Stimulated activated CD4-positive, alpha-beta T cell treated with anti-CD3 and anti-CD28 coated beads, Interleukin-4, amount 100 ng/mL, for 48 hours (primary cell): ENCODE data around the gene NCOR1.
"Not testable (repeated sequence)": the region's sequence is repeated elsewhere in the genome, so short reads cannot be mapped to it uniquely, and the experiment has no call there.

Experiments used
- DNase-seq, 2 donors: peaks; one replicate each; pipeline ENCODE4 v3.0.0-alpha.2; 2020; ENCODE audit warnings: low read depth in 2 of 2

NCOR1 gene

GRCh38 chr17:16215002-16215272 lies 397 bp downstream of the NCOR1 start:
- peak; percentile 25 to 29 for DNase-seq

DNA sequence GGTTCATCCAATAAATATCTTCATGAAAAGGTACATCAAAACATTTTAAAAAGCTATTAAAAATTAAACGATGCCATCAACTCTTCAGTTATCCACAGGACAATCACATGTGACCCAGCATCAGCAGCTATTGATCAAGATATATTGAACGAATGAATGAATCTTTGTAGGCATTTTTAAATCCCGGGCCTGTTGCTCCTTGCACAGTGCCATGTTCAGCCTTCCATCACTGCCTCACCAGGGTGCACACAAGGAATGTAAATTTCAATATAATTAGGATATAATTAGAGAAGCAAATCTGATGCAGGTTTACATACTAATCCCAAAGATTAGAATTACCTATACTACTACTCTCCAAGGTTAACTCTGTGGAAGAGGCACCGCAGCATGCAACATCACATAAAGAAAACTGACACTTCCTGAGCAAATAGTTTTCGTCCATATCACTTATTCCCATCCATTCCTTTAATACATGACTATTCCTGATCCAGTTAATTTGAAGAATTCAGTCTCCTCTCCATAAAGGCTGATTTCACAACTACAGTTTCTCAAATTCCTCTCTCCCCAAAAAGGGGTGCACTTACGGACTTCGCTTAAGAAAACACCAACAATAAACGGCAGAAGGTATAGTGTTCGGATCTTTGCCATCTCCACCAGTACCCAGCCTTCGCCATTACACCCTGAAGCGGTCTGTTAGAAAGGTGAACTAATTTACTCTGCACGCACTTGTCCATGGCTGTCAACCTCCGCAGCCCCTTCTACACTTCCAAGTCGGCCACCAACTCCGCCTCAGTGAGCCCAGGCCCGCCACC lies 938 bp downstream of the NCOR1 start:
- no peak for DNase-seq

DNA sequence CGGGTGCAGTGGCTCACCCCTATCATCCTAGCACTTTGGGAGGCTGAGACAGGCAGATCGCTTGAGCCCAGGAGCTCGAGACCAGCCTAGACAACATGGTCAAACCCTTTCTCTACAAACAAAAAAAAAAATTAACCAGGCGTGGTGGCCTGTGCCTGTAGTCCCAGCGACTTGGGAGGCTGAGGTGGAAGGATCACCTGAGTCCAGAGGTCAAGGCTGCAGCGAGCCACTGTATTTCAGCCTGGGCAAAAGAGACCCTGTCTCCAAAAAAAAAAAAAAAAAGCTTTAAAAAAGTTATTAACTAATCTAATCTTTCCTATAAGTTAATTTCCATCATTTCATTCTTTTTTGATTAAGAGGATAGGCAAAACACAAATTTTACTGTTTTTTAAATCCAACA lies 2.5 kb downstream of the NCOR1 start:
- DNase-seq: no peak

GRCh38 chr17:16211590-16211989 lies 3.7 kb downstream of the NCOR1 start:
- no peak for DNase-seq

DNA sequence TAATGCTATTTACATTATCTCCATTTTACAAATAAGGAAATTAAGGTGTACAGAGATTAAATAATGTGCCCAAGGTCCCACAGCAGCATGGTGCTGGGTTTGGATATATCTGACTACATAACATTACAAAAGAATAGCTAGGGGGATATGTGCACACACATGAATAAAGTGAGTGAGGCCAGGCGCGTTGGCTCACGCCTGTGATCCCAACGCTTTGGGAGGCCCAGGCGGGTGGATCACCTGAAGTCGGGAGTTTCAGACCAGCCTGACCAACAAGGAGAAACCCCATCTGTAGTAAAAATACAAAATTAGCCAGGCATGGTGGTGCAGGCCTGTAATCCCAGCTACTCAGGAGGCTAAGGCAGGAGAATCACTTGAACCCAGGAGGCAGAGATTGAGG lies 10.6 kb downstream of the NCOR1 start:
- not testable (repeated sequence) for DNase-seq

- not testable (repeated sequence) for DNase-seq
These were observed 12.5 kb downstream of the NCOR1 start for GRCh38 chr17:16202554-16203500.

- not testable (repeated sequence) for DNase-seq
These were observed 13.6 kb downstream of the NCOR1 start for GRCh38 chr17:16201693-16202131.

- no peak for DNase-seq
These were observed 16.2 kb downstream of the NCOR1 start for GRCh38 chr17:16199093-16199492.

DNA sequence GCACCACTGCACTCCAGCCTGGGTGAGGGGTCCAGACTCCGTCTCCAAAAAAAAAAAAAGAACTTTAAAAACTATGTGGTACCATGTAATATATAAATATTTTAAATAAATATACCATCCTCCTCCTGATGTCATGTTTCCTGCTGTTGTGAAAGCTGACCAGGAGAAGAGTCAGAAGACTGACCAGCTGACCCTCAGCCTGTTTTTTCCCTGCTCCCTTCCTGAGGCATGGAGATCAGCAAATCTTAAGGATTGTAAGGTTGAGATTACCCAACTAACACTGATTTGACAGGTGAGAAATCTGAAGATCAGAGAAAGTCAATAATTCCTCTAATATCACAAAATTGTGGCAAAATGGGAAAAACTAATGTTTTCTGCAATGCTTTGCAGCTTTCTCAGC lies 18.1 kb downstream of the NCOR1 start:
- DNase-seq: no peak

DNA sequence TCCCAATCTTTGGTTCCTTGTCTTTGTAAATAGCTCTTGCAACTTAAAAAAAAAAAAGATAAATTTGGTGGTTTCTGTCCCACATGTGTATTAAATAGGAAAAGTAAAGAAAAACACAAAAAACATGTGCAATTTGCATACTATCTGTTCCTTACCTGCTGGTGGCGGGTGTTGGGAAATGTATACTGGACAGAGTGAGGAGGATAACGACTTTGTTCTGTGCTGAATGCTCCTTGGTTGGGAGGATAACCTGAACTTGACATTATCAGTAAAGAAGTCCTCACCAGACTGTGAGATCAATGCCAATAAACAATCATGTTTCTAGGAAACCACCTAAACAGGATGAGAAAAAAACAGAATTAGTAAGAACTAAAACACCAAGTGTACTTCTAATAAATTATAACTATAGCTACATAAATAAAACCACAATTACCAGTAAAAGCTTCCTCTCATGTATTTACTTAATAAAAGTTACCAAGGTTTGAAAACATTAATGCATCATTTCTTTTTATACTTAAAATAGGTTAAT lies 21.0 kb downstream of the NCOR1 start:
- not testable (repeated sequence) for DNase-seq

DNA sequence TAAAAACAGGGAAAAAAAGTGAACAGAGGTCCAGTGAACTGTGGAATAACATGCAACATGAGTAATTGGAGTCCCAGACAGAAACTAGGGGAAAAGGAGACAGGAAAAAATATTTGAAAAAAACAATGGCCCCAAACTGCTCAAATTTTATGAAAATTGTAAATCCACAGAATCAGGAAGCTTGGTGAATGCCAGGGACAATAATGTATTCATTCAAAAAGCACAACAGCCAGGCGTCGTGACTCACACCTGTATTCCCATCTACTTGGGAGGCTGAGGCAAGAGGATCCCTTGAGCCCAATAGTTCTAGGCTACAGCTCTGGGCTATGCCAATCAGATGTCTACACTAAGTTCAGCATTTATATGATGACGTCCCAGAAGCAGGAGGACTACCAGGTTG lies 23.7 kb downstream of the NCOR1 start:
- DNase-seq: no peak

- no peak for DNase-seq
These were observed 24.5 kb downstream of the NCOR1 start for GRCh38 chr17:16190703-16191360.

GRCh38 chr17:16189791-16190348 lies 25.5 kb downstream of the NCOR1 start:
- no peak for DNase-seq

DNA sequence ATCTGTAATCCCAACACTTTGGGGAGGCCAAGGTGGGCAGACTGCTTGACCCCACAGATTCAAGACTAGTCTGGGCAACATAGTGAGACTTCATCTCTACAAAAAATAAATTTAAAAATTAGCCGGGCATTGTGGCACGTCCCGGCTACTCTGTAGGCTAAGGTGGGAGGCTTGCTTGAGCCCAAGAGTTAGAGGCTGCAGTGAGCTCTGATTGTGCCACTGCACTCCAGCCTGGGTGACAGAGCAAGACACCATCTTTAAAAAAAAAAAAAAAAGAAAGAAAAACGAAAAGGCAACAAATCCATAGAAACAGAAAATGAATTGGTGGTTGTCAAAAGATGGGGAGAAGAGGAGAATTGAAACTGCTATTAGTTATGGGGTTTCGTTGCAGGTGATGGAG lies 27.7 kb downstream of the NCOR1 start:
- no peak for DNase-seq

DNA sequence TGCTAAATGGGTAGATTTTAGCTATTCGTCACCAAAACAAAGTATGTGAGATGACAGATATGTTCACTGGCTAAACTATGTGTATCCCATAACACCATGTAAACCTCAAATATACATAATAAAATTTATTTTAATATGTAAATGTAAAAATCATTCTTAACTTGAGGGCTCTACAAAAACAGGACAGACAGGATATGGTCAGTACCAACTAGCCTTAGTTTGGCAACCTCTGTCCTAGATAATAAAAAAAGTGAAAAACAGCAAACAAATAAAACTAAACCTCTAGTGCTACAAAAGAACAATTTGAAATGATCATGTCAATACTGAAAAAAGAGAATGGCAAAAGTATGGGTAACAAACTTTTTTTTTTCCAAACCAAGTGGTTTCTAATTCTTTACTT lies 33.8 kb downstream of the NCOR1 start:
- DNase-seq: no peak

DNA sequence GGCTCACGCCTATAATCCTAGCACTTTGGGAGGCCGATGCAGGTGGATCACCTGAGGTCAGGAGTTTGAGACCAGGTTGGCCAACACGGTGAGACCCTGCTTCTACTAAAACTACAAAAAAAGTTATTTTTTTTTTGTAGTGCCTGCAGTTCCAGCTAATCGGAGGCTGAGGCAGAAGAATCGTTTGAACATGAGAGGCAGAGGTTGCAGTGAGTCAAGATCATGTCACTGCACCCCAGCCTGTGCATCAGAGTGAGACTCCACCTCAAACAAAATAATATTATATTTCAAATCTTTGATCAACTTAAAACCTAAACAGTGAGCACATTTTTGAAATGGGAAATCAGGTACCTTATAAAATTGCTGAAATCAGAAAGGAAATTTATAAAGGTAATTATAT lies 36.5 kb downstream of the NCOR1 start:
- DNase-seq: no peak

DNA sequence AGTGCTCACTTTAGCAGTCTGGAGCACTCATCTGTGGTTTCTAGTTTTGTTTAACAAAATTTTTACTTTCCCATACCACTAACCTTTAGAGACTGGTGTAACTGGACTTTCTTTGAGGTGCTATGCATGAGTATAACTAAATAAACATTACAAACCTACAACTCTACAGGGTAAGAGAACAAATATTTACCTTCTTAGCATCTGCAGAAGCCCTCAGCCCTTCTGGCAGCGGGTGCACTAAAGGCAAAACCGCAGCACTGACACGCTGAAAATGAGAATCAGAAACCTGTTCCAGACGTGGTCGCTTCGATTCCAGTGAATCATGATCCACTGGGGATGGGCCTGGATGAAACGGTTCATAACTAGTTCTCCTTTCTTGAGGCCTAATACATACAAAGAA lies 43.7 kb downstream of the NCOR1 start:
- DNase-seq: no peak

DNA sequence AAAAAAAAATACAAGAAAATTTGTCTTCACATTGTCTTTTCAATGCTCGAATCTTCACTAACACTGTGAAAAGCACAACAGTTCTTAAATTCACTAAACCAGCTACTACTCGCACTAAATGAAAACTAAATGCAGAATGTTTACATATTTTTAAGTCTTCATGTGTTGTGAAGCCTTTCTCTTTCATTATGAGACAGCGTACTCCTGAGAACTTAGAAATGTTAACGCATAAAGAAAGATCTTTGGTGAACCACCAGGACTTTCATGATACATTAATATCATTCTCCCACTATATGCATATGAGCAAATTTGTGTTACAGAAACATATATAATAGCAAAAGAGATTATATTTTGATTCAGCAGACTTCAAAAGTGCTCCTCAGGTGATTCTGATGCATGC lies 48.6 kb downstream of the NCOR1 start:
- not testable (repeated sequence) for DNase-seq

DNA sequence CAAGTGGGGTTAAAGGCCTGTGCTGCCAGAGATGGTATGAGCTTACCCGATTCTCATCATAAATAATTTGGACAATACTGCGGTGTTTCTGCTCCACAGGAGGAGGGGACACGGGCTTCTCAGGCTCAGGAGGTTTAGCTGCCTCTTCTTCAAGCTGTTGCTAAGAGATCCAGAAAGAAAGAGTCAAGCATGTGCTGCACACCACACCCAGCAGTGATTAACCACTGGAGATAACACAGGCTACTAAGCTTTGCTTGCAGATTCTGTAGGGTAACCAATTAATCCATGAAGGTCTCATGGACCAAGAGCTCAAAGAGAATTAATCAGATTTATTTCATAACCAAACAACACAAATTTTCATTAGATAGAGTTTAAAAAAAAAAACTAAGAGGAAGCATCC lies 56.6 kb downstream of the NCOR1 start:
- DNase-seq: no peak

DNA sequence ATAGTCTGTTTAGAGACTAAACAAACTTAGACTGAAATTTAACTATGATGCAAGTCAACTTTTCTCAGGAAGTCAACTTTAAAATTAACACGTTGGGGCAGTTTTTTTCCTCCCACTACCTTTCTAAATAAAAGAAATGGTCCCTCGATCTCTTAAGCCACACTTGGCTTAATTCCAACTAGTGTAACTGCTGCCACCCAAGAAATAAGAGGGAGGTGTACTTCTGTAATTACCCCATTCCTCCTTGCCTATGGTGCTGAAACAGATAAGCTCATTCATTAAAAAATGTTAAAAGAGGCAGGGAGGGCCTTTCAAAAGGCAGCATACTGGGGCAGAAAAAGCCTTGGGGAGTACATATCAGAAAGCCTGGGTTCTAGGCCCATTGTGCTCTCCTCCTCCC lies 59.8 kb downstream of the NCOR1 start:
- DNase-seq: no peak

DNA sequence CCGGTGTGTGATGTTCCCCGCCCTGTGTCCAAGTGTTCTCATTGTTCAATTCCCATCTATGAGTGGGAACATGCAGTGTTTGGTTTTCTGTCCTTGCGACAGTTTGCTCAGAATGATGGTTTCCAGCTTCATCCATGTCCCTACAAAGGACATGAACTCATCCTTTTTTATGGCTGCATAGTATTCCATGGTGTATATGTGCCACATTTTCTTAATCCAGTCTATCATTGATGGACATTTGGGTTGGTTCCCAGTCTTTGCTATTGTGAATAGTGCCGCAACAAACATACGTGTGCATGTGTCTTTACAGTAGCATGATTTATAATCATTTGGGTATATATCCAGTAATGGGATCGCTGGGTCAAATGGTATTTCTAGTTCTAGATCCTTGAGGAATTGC lies 63.0 kb downstream of the NCOR1 start:
- not testable (repeated sequence) for DNase-seq
